CD4-positive, alpha-beta T cell treated with Interleukin-17A for 1 hour (primary cell): ENCODE results near the gene SLC6A20.
"Not testable (repeated sequence)": the region's sequence is repeated elsewhere in the genome, so short reads cannot be mapped to it uniquely, and the experiment has no call there.

Experiments used
- DNase-seq: peaks from one replicate; pipeline ENCODE4 v3.0.0-alpha.2; 2020

SLC6A20 gene

GRCh38 chr3:45777111-45777745, 19.1 kb downstream of the SLC6A20 start:
- no peak for DNase-seq

- DNase-seq, result no peak
Measured at GRCh38 chr3:45776611-45777010, 19.7 kb downstream of the SLC6A20 start.

GRCh38 chr3:45776301-45776595, 20.1 kb downstream of the SLC6A20 start:
- DNase-seq, result no peak

- DNase-seq, result no peak
Measured at GRCh38 chr3:45775571-45776300, 20.6 kb downstream of the SLC6A20 start.

- DNase-seq, result no peak
Measured at GRCh38 chr3:45774581-45775521, 21.5 kb downstream of the SLC6A20 start.

- DNase-seq, result no peak
Measured at GRCh38 chr3:45773714-45774449, 22.5 kb downstream of the SLC6A20 start.

GRCh38 chr3:45773072-45773471, 23.3 kb downstream of the SLC6A20 start:
- DNase-seq, result no peak

GRCh38 chr3:45772341-45773035, 23.8 kb downstream of the SLC6A20 start:
- no peak for DNase-seq

GRCh38 chr3:45771831-45772230, 24.5 kb downstream of the SLC6A20 start:
- DNase-seq, result no peak

GRCh38 chr3:45771166-45771775, 25.1 kb downstream of the SLC6A20 start:
- no peak for DNase-seq

- DNase-seq, result no peak
Measured at GRCh38 chr3:45765958-45766357, 30.4 kb downstream of the SLC6A20 start.

- no peak for DNase-seq
Measured at GRCh38 chr3:45765266-45765851, 31.0 kb downstream of the SLC6A20 start.

GRCh38 chr3:45763303-45763675, 33.0 kb downstream of the SLC6A20 start:
- DNase-seq, result no peak

GRCh38 chr3:45762647-45763302, 33.6 kb downstream of the SLC6A20 start:
- no peak for DNase-seq

- no peak for DNase-seq
Measured at GRCh38 chr3:45761831-45762230, 34.5 kb downstream of the SLC6A20 start.

- peak; percentile 55 for DNase-seq
Measured at GRCh38 chr3:45760878-45761711, 35.2 kb downstream of the SLC6A20 start.

GRCh38 chr3:45759851-45760250, 36.5 kb downstream of the SLC6A20 start:
- no peak for DNase-seq

- DNase-seq, result no peak
Measured at GRCh38 chr3:45758871-45759270, 37.5 kb downstream of the SLC6A20 start.

- not testable (repeated sequence) for DNase-seq
Measured at GRCh38 chr3:45757141-45757540, 39.2 kb downstream of the SLC6A20 start.

GRCh38 chr3:45756055-45756454, 40.3 kb downstream of the SLC6A20 start:
- DNase-seq, result no peak
